ENCODE data around the gene CDC42BPA. TPM values are rescaled to one million over a fixed set of nuclear protein-coding genes. Genes with fewer than 3 reads are reported as not detected.

Gene CDC42BPA
- total RNA-seq, 2 donors from 2014 or later = 30.0 to 34.3 TPM

DNA sequence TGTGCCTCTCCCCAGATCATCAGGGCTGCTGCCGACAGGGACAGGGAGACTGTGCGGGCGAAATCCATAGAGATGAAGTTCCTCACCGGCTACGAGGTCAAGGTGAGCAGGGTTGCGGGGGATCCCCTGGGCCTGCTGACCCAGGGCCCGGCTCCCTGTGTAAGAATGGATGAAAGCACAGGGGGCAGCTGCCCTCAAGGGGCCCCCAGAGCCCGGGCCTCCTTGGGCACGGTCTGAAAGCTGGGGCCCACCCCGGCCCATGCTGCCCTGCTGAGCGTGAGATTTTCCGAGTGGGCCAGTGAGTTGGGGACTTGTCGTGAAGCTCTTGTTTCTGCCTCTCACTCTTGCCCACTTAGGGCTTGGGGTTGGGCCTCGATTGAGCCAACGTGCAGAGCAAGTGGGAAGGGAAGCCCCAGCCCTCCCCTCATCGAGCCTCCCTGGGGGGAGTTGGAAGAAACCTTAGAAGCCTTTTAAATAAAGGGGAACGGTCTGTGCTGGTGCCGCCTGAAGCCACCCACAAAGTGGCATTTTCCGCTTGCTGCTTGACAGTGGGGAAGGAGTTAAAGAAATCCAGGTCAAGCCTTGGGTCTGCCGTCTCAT lies 333.0 kb downstream of the CDC42BPA start:
- H3K4me1 Mint-ChIP-seq = peaks cover 13% of the 10 kb centered on the region
- 91 to 92% methylated on average over 15 to 20 of the region's 20 CpGs for WGBS, 2 experiments (ENCODE audit: insufficient coverage in 1 of 2, insufficient read length in 1 of 2)

GRCh38 chr1:226984521-226985238 lies 333.6 kb downstream of the CDC42BPA start:
- Mint-ChIP-seq H3K4me3 (no peak overlapping the region), H3K27me3 (ENCODE audit: insufficient read depth) (no peaks in the 10 kb centered on the region), H3K27ac (no peak overlapping the region), H3K36me3 (ENCODE audit: low read depth) (peaks cover 17% of the 10 kb centered on the region), H3K4me1 (peaks cover 13% of the 10 kb centered on the region), H3K9me3 (no peaks in the 10 kb centered on the region)
- Histone ChIP-seq H3K27me3 (ENCODE audit: control insufficient read depth, insufficient read depth, low read length, poor library complexity, severe bottlenecking) (no peaks in the 10 kb centered on the region), H3K4me3 (ENCODE audit: low read length) (no peak overlapping the region), H3K27ac (ENCODE audit: low read depth, low read length) (no peak overlapping the region), H3K9ac (ENCODE audit: extremely low read depth, low read length, poor library complexity, severe bottlenecking) (no peak overlapping the region), H3K36me3 (ENCODE audit: control insufficient read depth, insufficient read depth, low read length) (no peaks in the 10 kb centered on the region), H3K4me1 (ENCODE audit: control insufficient read depth, insufficient read depth, low read length) (peaks cover 7% of the 10 kb centered on the region), H3K9me3 (ENCODE audit: control insufficient read depth, low read length) (no peaks in the 10 kb centered on the region)
- DNase-seq = no peak
- WGBS, 2 experiments (ENCODE audit: insufficient coverage in 1 of 2, insufficient read length in 1 of 2) = 89 to 92% methylated on average over 10 to 18 of the region's 18 CpGs
- no peak for TF ChIP-seq CTCF (conservative IDR thresholded peaks at IDR 0.05)

More for the DNA sequence above, 333.0 kb downstream of the CDC42BPA start:
- TF ChIP-seq CTCF (conservative IDR thresholded peaks at IDR 0.05) = no peak
- Mint-ChIP-seq H3K27me3 (ENCODE audit: insufficient read depth) (no peaks in the 10 kb centered on the region), H3K27ac (peak overlapping the region; percentile 64), H3K9me3 (no peaks in the 10 kb centered on the region), H3K36me3 (ENCODE audit: low read depth) (peaks cover 17% of the 10 kb centered on the region), H3K4me3 (no peak overlapping the region)
- Histone ChIP-seq H3K27me3 (ENCODE audit: control insufficient read depth, insufficient read depth, low read length, poor library complexity, severe bottlenecking) (no peaks in the 10 kb centered on the region), H3K9me3 (ENCODE audit: control insufficient read depth, low read length) (no peaks in the 10 kb centered on the region), H3K4me3 (ENCODE audit: low read length) (no peak overlapping the region), H3K9ac (ENCODE audit: extremely low read depth, low read length, poor library complexity, severe bottlenecking) (no peak overlapping the region), H3K36me3 (ENCODE audit: control insufficient read depth, insufficient read depth, low read length) (no peaks in the 10 kb centered on the region), H3K4me1 (ENCODE audit: control insufficient read depth, insufficient read depth, low read length) (peaks cover 7% of the 10 kb centered on the region), H3K27ac (ENCODE audit: low read depth, low read length) (peak overlapping the region; percentile 32)
- DNase-seq = no peak

DNA sequence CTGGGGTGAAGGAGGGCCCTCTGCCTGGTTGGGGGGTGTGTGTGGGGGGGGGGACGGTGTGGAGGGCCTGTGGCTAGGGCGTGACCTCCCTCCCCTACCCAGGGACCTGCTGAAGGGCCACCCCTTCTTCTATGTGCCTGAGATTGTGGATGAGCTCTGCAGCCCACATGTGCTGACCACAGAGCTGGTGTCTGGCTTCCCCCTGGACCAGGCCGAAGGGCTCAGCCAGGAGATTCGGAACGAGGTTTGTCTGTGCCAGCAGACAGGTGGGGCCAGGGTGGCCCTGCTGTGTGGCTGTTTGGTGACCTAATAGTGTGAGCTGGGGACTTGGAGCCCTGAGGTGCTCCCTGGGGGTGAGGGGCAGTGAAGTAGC lies 334.3 kb downstream of the CDC42BPA start:
- Mint-ChIP-seq H3K9me3 (no peaks in the 10 kb centered on the region), H3K27me3 (ENCODE audit: insufficient read depth) (no peaks in the 10 kb centered on the region), H3K4me3 (no peak overlapping the region), H3K36me3 (ENCODE audit: low read depth) (peaks cover 17% of the 10 kb centered on the region), H3K4me1 (peaks cover 13% of the 10 kb centered on the region), H3K27ac (no peak overlapping the region)
- Histone ChIP-seq H3K4me1 (ENCODE audit: control insufficient read depth, insufficient read depth, low read length) (peaks cover 7% of the 10 kb centered on the region), H3K9me3 (ENCODE audit: control insufficient read depth, low read length) (no peaks in the 10 kb centered on the region), H3K27ac (ENCODE audit: low read depth, low read length) (no peak overlapping the region), H3K36me3 (ENCODE audit: control insufficient read depth, insufficient read depth, low read length) (no peaks in the 10 kb centered on the region), H3K27me3 (ENCODE audit: control insufficient read depth, insufficient read depth, low read length, poor library complexity, severe bottlenecking) (no peaks in the 10 kb centered on the region), H3K4me3 (ENCODE audit: low read length) (no peak overlapping the region), H3K9ac (ENCODE audit: extremely low read depth, low read length, poor library complexity, severe bottlenecking) (no peak overlapping the region)
- WGBS, 2 experiments (ENCODE audit: insufficient coverage in 1 of 2, insufficient read length in 1 of 2) = 82 to 96% methylated on average over 2 to 3 of the region's 5 CpGs
- TF ChIP-seq CTCF (conservative IDR thresholded peaks at IDR 0.05) = no peak
- no peak for DNase-seq
